ENCODE results near the gene TRAF3. TPM values are rescaled to one million over a fixed set of nuclear protein-coding genes. Genes with fewer than 3 reads are reported as not detected.
A peak's percentile ranks its signal among the peaks of the same experiment; 100 is the strongest.

Gene TRAF3
- total RNA-seq, 6 experiments from 2014 or later = 19.9 to 28.8 (median 22.6) TPM

- Mint-ChIP-seq H3K9me3 (no peaks in the 10 kb centered on the region), H3K27ac (peak overlapping the region; percentile 29; the same call in 1 of the 2 replicates), H3K4me1 (ENCODE audit: low read depth) (peaks cover 37% of the 10 kb centered on the region), H3K27me3 (ENCODE audit: insufficient read depth) (no peaks in the 10 kb centered on the region; the same call in 1 of the 2 replicates), H3K36me3 (ENCODE audit: low read depth) (no peaks in the 10 kb centered on the region), H3K4me3 (no peak overlapping the region)
- peak; percentile 63 for DNase-seq
- TF ChIP-seq CTCF (IDR thresholded peaks at IDR 0.05) = no peak
Observed at GRCh38 chr14:102824832-102825231, 47.6 kb downstream of the TRAF3 start.

- H3K27me3 Mint-ChIP-seq (ENCODE audit: insufficient read depth) = no peaks in the 10 kb centered on the region; the same call in 1 of the 2 replicates
- no peak for TF ChIP-seq CTCF (IDR thresholded peaks at IDR 0.05)
- no peaks in the 10 kb centered on the region for H3K9me3 Mint-ChIP-seq
- no peak overlapping the region for H3K4me3 Mint-ChIP-seq
- no peak overlapping the region; the same call in 1 of the 2 replicates for H3K27ac Mint-ChIP-seq
- DNase-seq = no peak
- H3K36me3 Mint-ChIP-seq (ENCODE audit: low read depth) = no peaks in the 10 kb centered on the region
- peaks cover 37% of the 10 kb centered on the region for H3K4me1 Mint-ChIP-seq (ENCODE audit: low read depth)
Observed at GRCh38 chr14:102825307-102826095, 48.3 kb downstream of the TRAF3 start.

- no peaks in the 10 kb centered on the region; the same call in 1 of the 2 replicates for H3K27me3 Mint-ChIP-seq (ENCODE audit: insufficient read depth)
- no peak for TF ChIP-seq CTCF (IDR thresholded peaks at IDR 0.05)
- no peak overlapping the region for H3K27ac Mint-ChIP-seq
- peaks cover 37% of the 10 kb centered on the region for H3K4me1 Mint-ChIP-seq (ENCODE audit: low read depth)
- H3K9me3 Mint-ChIP-seq = no peaks in the 10 kb centered on the region
- no peak for DNase-seq
- H3K36me3 Mint-ChIP-seq (ENCODE audit: low read depth) = no peaks in the 10 kb centered on the region
- H3K4me3 Mint-ChIP-seq = no peak overlapping the region
Observed at GRCh38 chr14:102826161-102826560, 48.9 kb downstream of the TRAF3 start.

GRCh38 chr14:102826751-102827675 is 49.8 kb downstream of the TRAF3 start:
- Mint-ChIP-seq H3K9me3 (no peaks in the 10 kb centered on the region), H3K4me1 (ENCODE audit: low read depth) (peaks cover 37% of the 10 kb centered on the region), H3K27me3 (ENCODE audit: insufficient read depth) (no peaks in the 10 kb centered on the region; the same call in 1 of the 2 replicates), H3K27ac (no peak overlapping the region), H3K36me3 (ENCODE audit: low read depth) (no peaks in the 10 kb centered on the region), H3K4me3 (no peak overlapping the region)
- no peak for DNase-seq
- TF ChIP-seq CTCF (IDR thresholded peaks at IDR 0.05) = no peak

- Mint-ChIP-seq H3K27ac (no peak overlapping the region), H3K4me3 (no peak overlapping the region), H3K27me3 (ENCODE audit: insufficient read depth) (no peaks in the 10 kb centered on the region; the same call in 1 of the 2 replicates), H3K4me1 (ENCODE audit: low read depth) (peaks cover 31% of the 10 kb centered on the region), H3K36me3 (ENCODE audit: low read depth) (no peaks in the 10 kb centered on the region), H3K9me3 (no peaks in the 10 kb centered on the region)
- no peak for DNase-seq
- TF ChIP-seq CTCF (IDR thresholded peaks at IDR 0.05) = no peak
Observed at GRCh38 chr14:102827716-102828115, 50.5 kb downstream of the TRAF3 start.
